HFFc6 (cell line): ENCODE data around the gene ATP11A. TPM values are rescaled to one million over a fixed set of nuclear protein-coding genes. Genes with fewer than 3 reads are reported as not detected.

ENCODE experiments used
- DNase-seq: peaks from one replicate; pipeline ENCODE4 v3.0.0-alpha.2; 2018
- H3K27ac Mint-ChIP-seq: 2 replicates; pipeline ENCODE4 v1.8.0; 2020; ENCODE audit warnings: mild to moderate bottlenecking, mixed read lengths
- H3K27me3 Mint-ChIP-seq: 2 replicates; pipeline ENCODE4 v1.8.0; 2021; ENCODE audit warnings: mild to moderate bottlenecking, moderate library complexity, mixed read lengths; ENCODE audit not compliant: insufficient read depth
- H3K36me3 Mint-ChIP-seq: 2 replicates; pipeline ENCODE4 v1.8.0; 2021; ENCODE audit warnings: low read depth, mixed read lengths
- H3K4me1 Mint-ChIP-seq: 2 replicates; pipeline ENCODE4 v1.8.0; 2020; ENCODE audit warnings: low read depth, mixed read lengths
- H3K4me3 Mint-ChIP-seq: 2 replicates; pipeline ENCODE4 v1.8.0; 2020; ENCODE audit warnings: mild to moderate bottlenecking, moderate library complexity, mixed read lengths
- H3K9me3 Mint-ChIP-seq: 2 replicates; pipeline ENCODE4 v1.8.0; 2020; ENCODE audit warnings: mild to moderate bottlenecking, mixed read lengths
- total RNA-seq, 6 experiments: library from RNA; stranded (reverse); fragmentation: NEBNext Ultra II Directional; extraction: Animal tissue kit (Norgen Biotek cat#: 25700); gene quantifications; 2 replicates in 1 of 6; 3 replicates in 5 of 6; pipeline ENCODE4 v1.2.3, GENCODE V29; 2021
- TF ChIP-seq, protein P1 (sequence below): fragments of 200-600 bp; sonication (generic); IDR thresholded peaks from 2 replicates; pipeline ENCODE4 v1.5.0; 2021; ENCODE audit warnings: antibody characterized with exemption, mild to moderate bottlenecking

Gene ATP11A
- total RNA-seq, 6 experiments from 2014 or later: 4.3 to 29.9 (median 6.5) TPM

DNA sequence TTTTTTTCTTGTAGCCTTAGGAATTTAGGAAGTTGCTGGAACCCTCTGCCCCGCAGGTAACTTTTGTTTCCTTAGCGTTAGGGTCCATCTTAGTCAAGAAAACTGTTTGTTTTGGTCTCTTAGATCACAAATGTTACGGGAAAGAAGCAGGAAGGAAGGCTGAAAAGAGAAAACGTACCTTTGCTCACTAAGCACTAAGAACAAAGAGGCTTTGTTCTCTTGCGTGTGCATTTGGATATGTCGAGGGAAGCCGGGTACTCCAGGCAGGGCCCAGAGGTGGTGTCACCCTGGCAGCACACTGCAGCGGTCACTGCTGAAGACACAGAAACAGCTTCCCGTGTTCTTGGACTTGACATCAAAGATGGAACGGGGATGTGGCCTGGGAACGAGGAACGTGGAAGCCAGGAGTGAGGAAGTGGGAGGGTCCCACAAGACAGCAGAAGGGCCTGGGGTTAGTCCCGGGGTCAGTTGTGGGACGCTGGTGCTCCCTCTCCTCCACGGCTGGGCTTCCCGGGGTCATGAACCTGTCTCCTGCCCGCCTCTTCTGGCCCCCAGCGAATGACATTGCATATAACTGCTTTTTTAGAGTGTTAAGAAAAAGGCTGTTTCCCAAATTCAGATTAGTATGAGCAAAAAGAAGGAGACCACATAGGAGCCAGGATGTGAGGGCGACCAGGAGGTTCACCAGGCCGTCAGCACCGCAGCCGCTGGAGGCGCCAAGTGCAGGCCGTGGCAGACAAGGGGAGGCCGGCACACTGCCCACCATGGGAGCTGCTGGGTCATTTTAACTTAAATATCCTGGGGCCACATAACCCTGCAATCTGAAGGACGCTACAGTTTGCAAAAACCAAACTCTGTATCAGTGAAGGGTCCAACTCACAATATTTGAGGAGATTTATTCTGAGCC is 31.6 kb downstream of the ATP11A start:
- TF ChIP-seq, protein P1, sequence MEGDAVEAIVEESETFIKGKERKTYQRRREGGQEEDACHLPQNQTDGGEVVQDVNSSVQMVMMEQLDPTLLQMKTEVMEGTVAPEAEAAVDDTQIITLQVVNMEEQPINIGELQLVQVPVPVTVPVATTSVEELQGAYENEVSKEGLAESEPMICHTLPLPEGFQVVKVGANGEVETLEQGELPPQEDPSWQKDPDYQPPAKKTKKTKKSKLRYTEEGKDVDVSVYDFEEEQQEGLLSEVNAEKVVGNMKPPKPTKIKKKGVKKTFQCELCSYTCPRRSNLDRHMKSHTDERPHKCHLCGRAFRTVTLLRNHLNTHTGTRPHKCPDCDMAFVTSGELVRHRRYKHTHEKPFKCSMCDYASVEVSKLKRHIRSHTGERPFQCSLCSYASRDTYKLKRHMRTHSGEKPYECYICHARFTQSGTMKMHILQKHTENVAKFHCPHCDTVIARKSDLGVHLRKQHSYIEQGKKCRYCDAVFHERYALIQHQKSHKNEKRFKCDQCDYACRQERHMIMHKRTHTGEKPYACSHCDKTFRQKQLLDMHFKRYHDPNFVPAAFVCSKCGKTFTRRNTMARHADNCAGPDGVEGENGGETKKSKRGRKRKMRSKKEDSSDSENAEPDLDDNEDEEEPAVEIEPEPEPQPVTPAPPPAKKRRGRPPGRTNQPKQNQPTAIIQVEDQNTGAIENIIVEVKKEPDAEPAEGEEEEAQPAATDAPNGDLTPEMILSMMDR: no peak
- Mint-ChIP-seq H3K9me3 (no peaks in the 10 kb centered on the region), H3K4me3 (no peak overlapping the region), H3K36me3 (no peaks in the 10 kb centered on the region; the same call in 1 of the 2 replicates), H3K27ac (peak overlapping the region; percentile 89; the same call in 1 of the 2 replicates), H3K4me1 (peaks cover 42% of the 10 kb centered on the region), H3K27me3 (peaks cover 2% of the 10 kb centered on the region; the same call in 1 of the 2 replicates)
- no peak for DNase-seq

- Mint-ChIP-seq H3K4me1 (peaks cover 42% of the 10 kb centered on the region), H3K9me3 (no peaks in the 10 kb centered on the region), H3K27me3 (peaks cover 2% of the 10 kb centered on the region; the same call in 1 of the 2 replicates), H3K27ac (peak overlapping the region; percentile 89), H3K4me3 (peak overlapping the region; percentile 69), H3K36me3 (no peaks in the 10 kb centered on the region; the same call in 1 of the 2 replicates)
- TF ChIP-seq, protein P1: no peak
- DNase-seq: peak; percentile 98
Measured at GRCh38 chr13:112722433-112723263, 32.8 kb downstream of the ATP11A start.

DNA sequence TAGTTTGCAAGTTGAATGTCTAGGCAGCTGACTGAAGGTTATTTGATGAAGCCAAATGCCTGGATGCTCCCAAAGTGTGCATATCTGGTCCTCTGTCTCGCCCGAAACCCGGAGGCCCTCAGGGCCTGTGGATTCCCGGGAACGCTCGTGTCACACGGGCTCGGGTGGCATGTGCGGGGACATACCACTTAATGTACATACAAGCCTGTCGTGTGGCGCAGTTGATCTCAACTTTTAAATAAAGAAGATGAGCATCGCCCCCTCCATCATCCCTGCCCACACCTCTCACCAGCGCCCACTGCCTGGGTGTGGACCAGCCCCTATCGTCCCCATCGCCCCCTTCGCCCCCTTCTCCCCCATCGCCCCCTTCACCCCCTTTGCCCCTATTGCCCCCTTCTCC is 33.9 kb downstream of the ATP11A start:
- no peak for DNase-seq
- Mint-ChIP-seq H3K27me3 (peaks cover 2% of the 10 kb centered on the region; the same call in 1 of the 2 replicates), H3K4me3 (0 out of 2 replicates have a peak overlapping the region, but pooled peaks have one; percentile 15), H3K9me3 (no peaks in the 10 kb centered on the region), H3K36me3 (no peaks in the 10 kb centered on the region), H3K4me1 (peaks cover 42% of the 10 kb centered on the region), H3K27ac (peak overlapping the region; percentile 73; the same call in 1 of the 2 replicates)
- TF ChIP-seq, protein P1: no peak

DNA sequence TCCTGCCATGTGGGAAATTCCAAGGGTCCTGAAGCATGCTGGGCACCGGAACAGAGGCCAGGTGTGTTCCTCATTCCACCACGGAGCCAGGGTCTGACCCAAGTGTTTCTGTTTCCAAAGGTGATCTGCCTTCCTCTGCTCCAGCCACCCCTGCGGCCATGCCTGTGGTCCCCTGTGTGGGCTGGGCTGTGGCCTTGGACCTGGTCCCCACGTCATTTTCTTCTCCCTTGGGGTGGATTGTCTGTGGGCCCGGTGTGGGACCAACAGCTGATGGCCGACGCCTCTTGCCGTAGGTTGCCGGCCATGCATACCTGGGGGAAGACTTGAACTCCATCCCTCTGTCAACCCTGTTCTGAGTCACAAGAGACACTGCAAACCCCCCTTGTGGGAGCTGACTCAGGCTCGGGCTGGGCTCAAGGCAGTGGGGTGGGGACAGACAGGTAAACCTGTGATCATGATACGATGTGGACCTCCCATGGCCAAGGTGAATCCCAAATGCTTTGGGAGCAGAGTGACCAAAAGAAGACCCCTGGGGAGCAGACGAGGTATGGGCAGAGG is 35.0 kb downstream of the ATP11A start:
- Mint-ChIP-seq H3K36me3 (no peaks in the 10 kb centered on the region), H3K4me1 (peaks cover 31% of the 10 kb centered on the region), H3K4me3 (no peak overlapping the region), H3K27ac (no peak overlapping the region), H3K27me3 (peaks cover 3% of the 10 kb centered on the region; the same call in 1 of the 2 replicates), H3K9me3 (no peaks in the 10 kb centered on the region)
- no peak for DNase-seq
- TF ChIP-seq, protein P1: no peak
